Left lobe of liver (tissue), 2 donors: ENCODE results near the gene BCAS3. TPM values are rescaled to one million over a fixed set of nuclear protein-coding genes. Genes with fewer than 3 reads are reported as not detected.

Experiments
- ATAC-seq: fragments of 200-7000 bp; cut with Tn5 transposase; one replicate; pipeline ENCODE4 v1.9.1; 2020; ENCODE audit warnings: mild to moderate bottlenecking, moderate library complexity
- DNase-seq: peaks from one replicate; pipeline ENCODE4 v3.0.0-alpha.2; 2020; ENCODE audit warnings: low spot score
- total RNA-seq: library from RNA; stranded (reverse); gene quantifications from one replicate; pipeline ENCODE4 v1.2.1, GENCODE V29; 2021
- donor health status: DM: no; HTN: no; CAD: no; lungs with moderate emphysema.
- donor health status: DM: no; HTN: yes; CAD: no.

BCAS3 gene
- total RNA-seq, 1 donor from 2014 or later: 20.9 TPM

- ATAC-seq (no peak), DNase-seq (no peak)
Observed at GRCh38 chr17:61302953-61303816, 625.5 kb downstream of the BCAS3 start.

GRCh38 chr17:61303817-61304096 lies 626.1 kb downstream of the BCAS3 start:
- no peak for ATAC-seq
- no peak for DNase-seq

- DNase-seq: no peak
- ATAC-seq: peak; percentile 86
Observed at GRCh38 chr17:61305024-61305423, 627.4 kb downstream of the BCAS3 start.

- no peak for ATAC-seq
Observed at GRCh38 chr17:61306003-61306402, 628.4 kb downstream of the BCAS3 start.

GRCh38 chr17:61307905-61308886 lies 630.5 kb downstream of the BCAS3 start:
- DNase-seq (no peak), ATAC-seq (no peak)

More at GRCh38 chr17:61306003-61306402, 628.4 kb downstream of the BCAS3 start:
- no peak for DNase-seq

- DNase-seq: no peak
Observed at GRCh38 chr17:61309362-61310256, 632.0 kb downstream of the BCAS3 start.

GRCh38 chr17:61310590-61310989 lies 632.9 kb downstream of the BCAS3 start:
- DNase-seq: no peak
- ATAC-seq: no peak

More at GRCh38 chr17:61309362-61310256, 632.0 kb downstream of the BCAS3 start:
- no peak for ATAC-seq

- DNase-seq: no peak
- no peak for ATAC-seq
Observed at GRCh38 chr17:61312406-61313295, 635.0 kb downstream of the BCAS3 start.

GRCh38 chr17:61313461-61314326 lies 636.0 kb downstream of the BCAS3 start:
- peak; percentile 34 for ATAC-seq
- DNase-seq: no peak

GRCh38 chr17:61314368-61315078 lies 636.9 kb downstream of the BCAS3 start:
- DNase-seq: no peak
- ATAC-seq: peak; percentile 50

GRCh38 chr17:61316633-61317032 lies 639.0 kb downstream of the BCAS3 start:
- ATAC-seq (no peak), DNase-seq (no peak)

GRCh38 chr17:61317779-61318178 lies 640.1 kb downstream of the BCAS3 start:
- no peak for ATAC-seq
- no peak for DNase-seq

GRCh38 chr17:61318684-61319098 lies 641.0 kb downstream of the BCAS3 start:
- no peak for DNase-seq
- ATAC-seq: no peak

- DNase-seq (no peak), ATAC-seq (no peak)
Observed at GRCh38 chr17:61321344-61321743, 643.7 kb downstream of the BCAS3 start.

- no peak for ATAC-seq
- DNase-seq: no peak
Observed at GRCh38 chr17:61322325-61323002, 644.8 kb downstream of the BCAS3 start.

- DNase-seq (no peak), ATAC-seq (peak; percentile 31)
Observed at GRCh38 chr17:61323003-61323908, 645.6 kb downstream of the BCAS3 start.
